T-cell (primary cell): Measurements from ENCODE around the gene EGLN2. TPM values are rescaled to one million over a fixed set of nuclear protein-coding genes. Genes with fewer than 3 reads are reported as not detected.
"Not testable (repeated sequence)": the region's sequence is repeated elsewhere in the genome, so short reads cannot be mapped to it uniquely, and the experiment has no call there.

Experiments used
- ATAC-seq, 4 experiments: fragments of 200-7000 bp in 3 of 4; fragments of 150-1000 bp in 1 of 4; cut with Tn5 transposase; replicated peaks in 1 of 4; 1 replicate in 3 of 4; 2 replicates in 1 of 4; pipeline ENCODE4 v1.10.0; 2021; ENCODE audit warnings: moderate library complexity in 3 of 4, mild to moderate bottlenecking in 2 of 4, moderate number of reproducible peaks in 1 of 4
- CTCF ChIA-PET, 2 donors: fragments of 300-600 bp; sonication (Branson Sonifier 250); formaldehyde crosslinking; loops; one replicate each; lab custom pipeline; 2022; ENCODE audit warnings: antibody characterized with exemption in 2 of 2; lab: Charles Lee
- POLR2A ChIA-PET, 2 donors: fragments of 300-600 bp; sonication (Branson Sonifier 250); formaldehyde crosslinking; loops; one replicate each; lab custom pipeline; 2022; ENCODE audit warnings: antibody characterized with exemption in 2 of 2; lab: Charles Lee
- DNase-seq, 35 experiments: peaks; one replicate each; pipeline versions ENCODE4 v3.0.0 to v3.0.0-alpha.2; 2013 to 2023
- H3K27ac ChIP-seq: one replicate; pipeline ENCODE4 v1.5.1; 2013; ENCODE audit warnings: low read length
- H3K27me3 ChIP-seq, 2 experiments: replicated peaks in 1 of 2; 1 replicate in 1 of 2; 2 replicates in 1 of 2; pipeline versions ENCODE4 v1.6.1 to v1.7.0; 2013; ENCODE audit warnings: low read length in 1 of 2, mixed read lengths in 1 of 2; ENCODE audit not compliant: control insufficient read depth in 2 of 2, insufficient read depth in 2 of 2; ENCODE audit errors: extremely low read depth in 1 of 2
- H3K36me3 ChIP-seq, 2 donors: 1 replicate in 1 of 2; 2 replicates in 1 of 2; pipeline versions ENCODE4 v1.6.1 to v1.7.0; 2013; ENCODE audit warnings: low read length in 1 of 2; ENCODE audit not compliant: control insufficient read depth in 2 of 2, insufficient read depth in 1 of 2; ENCODE audit errors: extremely low read depth in 1 of 2
- H3K4me1 ChIP-seq, 2 experiments: 1 replicate in 1 of 2; 2 replicates in 1 of 2; pipeline versions ENCODE4 v1.6.1 to v1.7.0; 2013; ENCODE audit warnings: low read length in 2 of 2, mixed read lengths in 1 of 2; ENCODE audit not compliant: insufficient read depth in 2 of 2, control insufficient read depth in 1 of 2; ENCODE audit errors: extremely low read depth in 1 of 2
- H3K4me3 ChIP-seq, 2 donors: 1 replicate in 1 of 2; 2 replicates in 1 of 2; pipeline versions ENCODE4 v1.5.1 to v1.7.0; 2013; ENCODE audit warnings: mild to moderate bottlenecking in 2 of 2, low read length in 1 of 2, moderate library complexity in 1 of 2; ENCODE audit not compliant: control insufficient read depth in 1 of 2; ENCODE audit errors: extremely low read depth in 1 of 2
- H3K9me3 ChIP-seq: 2 replicates; pipeline ENCODE4 v1.7.0; 2013
- H3K27ac Mint-ChIP-seq, 2 donors: one replicate each; pipeline ENCODE4 v1.8.0; 2020 to 2021; ENCODE audit warnings: mild to moderate bottlenecking in 2 of 2, mixed read lengths in 2 of 2
- H3K27me3 Mint-ChIP-seq, 2 donors: one replicate each; pipeline ENCODE4 v1.8.0; 2021 to 2022; ENCODE audit warnings: mixed read lengths in 2 of 2
- H3K36me3 Mint-ChIP-seq: one replicate; pipeline ENCODE4 v1.8.0; 2021; ENCODE audit warnings: mixed read lengths
- H3K4me1 Mint-ChIP-seq, 3 donors: one replicate each; pipeline ENCODE4 v1.8.0; 2020 to 2022; ENCODE audit warnings: mixed read lengths in 3 of 3, mild to moderate bottlenecking in 1 of 3
- H3K4me3 Mint-ChIP-seq, 3 donors: one replicate each; pipeline ENCODE4 v1.8.0; 2020 to 2022; ENCODE audit warnings: mild to moderate bottlenecking in 3 of 3, mixed read lengths in 3 of 3, moderate library complexity in 3 of 3
- H3K9me3 Mint-ChIP-seq, 3 donors: one replicate each; pipeline ENCODE4 v1.8.0; 2020 to 2022; ENCODE audit warnings: mixed read lengths in 3 of 3
- WGBS: methylation state at CpG from one replicate; pipeline ENCODE4 v1.1.5; 2013; ENCODE audit warnings: missing lambda C conversion rate; ENCODE audit not compliant: insufficient coverage; 5-methylcytosine and 5-hydroxymethylcytosine counted together
- total RNA-seq, 35 experiments: library from RNA in 6 of 35; stranded (reverse) in 6 of 35; fragments of 120-200 nt in 1 of 35; gene quantifications; one replicate each; pipeline versions ENCODE4 v1.2.1 to v1.2.4 and lab custom pipeline; 2013 to 2026

Gene EGLN2
- total RNA-seq, 5 donors from 2014 or later (not counting 1 experiment from before 2014, with no cell fraction given), result 150 to 234 (median 224) TPM

GRCh38 chr19:40810160-40810559 lies 11.2 kb downstream of the EGLN2 start:
- Mint-ChIP-seq H3K36me3 (peaks cover 6% of the 10 kb centered on the region), H3K27me3 (no peaks in the 10 kb centered on the region), H3K4me1 (peaks cover 62 to 82% (median 77%) of the 10 kb centered on the region in 3 donors), H3K27ac (peak overlapping the region in 1 of 2 donors; percentile 48), H3K9me3 (no peaks in the 10 kb centered on the region), H3K4me3 (peak overlapping the region; percentile 84 to 96 (median 89))
- no peak for ATAC-seq
- H3K36me3 ChIP-seq, result peaks cover 0 to 38% of the 10 kb centered on the region in 2 donors
- H3K27ac ChIP-seq, result no peak overlapping the region
- peaks cover 36 to 73% of the 10 kb centered on the region in 2 experiments for H3K4me1 ChIP-seq
- ChIA-PET POLR2A (no interaction called here), CTCF (no interaction called here)
- WGBS, result 100% methylated on average over 3 of the region's 14 CpGs
- no peak overlapping the region for H3K4me3 ChIP-seq
- no peak for DNase-seq
- peaks cover 0 to 5% of the 10 kb centered on the region in 2 experiments for H3K27me3 ChIP-seq
- no peaks in the 10 kb centered on the region for H3K9me3 ChIP-seq

GRCh38 chr19:40810649-40811408 lies 11.8 kb downstream of the EGLN2 start:
- Histone ChIP-seq H3K4me3 (peak overlapping the region; percentile 52 to 67), H3K36me3 (peaks cover 0 to 33% of the 10 kb centered on the region in 2 donors), H3K27ac (peak overlapping the region; percentile 10), H3K4me1 (peaks cover 29 to 66% of the 10 kb centered on the region in 2 experiments)
- Mint-ChIP-seq H3K4me1 (peaks cover 55 to 78% (median 70%) of the 10 kb centered on the region in 3 donors), H3K27ac (peak overlapping the region; percentile 85 to 88), H3K4me3 (peak overlapping the region; percentile 84 to 96 (median 89))
- ATAC-seq, result peak; percentile 57 to 72 (median 64)
- peak in 15 of 35 experiments; percentile 18 to 53 (median 34) for DNase-seq
- WGBS, result 7% methylated on average over 11 of the region's 65 CpGs
- H3K9me3 ChIP-seq, H3K9me3 Mint-ChIP-seq, H3K36me3 Mint-ChIP-seq, H3K27me3 Mint-ChIP-seq, H3K27me3 ChIP-seq: not testable (repeated sequence)
- CTCF ChIA-PET, result interaction anchor here in 1 of 2 donors (0.7 kb wide), 1 partner anchor 33 kb away, joined by 3 read pairs; the partner anchor contains the start of gene RAB4B
- POLR2A ChIA-PET, result interaction anchor here in 1 of 2 donors (0.6 kb wide), 1 partner anchor 492 kb away, joined by 4 read pairs; no protein-coding TSS in a partner anchor

- CTCF ChIA-PET, result interaction anchor here in 1 of 2 donors (0.7 kb wide), 1 partner anchor 34 kb away, joined by 3 read pairs; the partner anchor contains the start of gene RAB4B
- Mint-ChIP-seq H3K27me3 (no peaks in the 10 kb centered on the region), H3K4me3 (peak overlapping the region; percentile 84 to 96 (median 89)), H3K9me3 (no peaks in the 10 kb centered on the region), H3K4me1 (peaks cover 46 to 69% (median 63%) of the 10 kb centered on the region in 3 donors), H3K27ac (peak overlapping the region; percentile 64 to 71), H3K36me3 (peaks cover 6% of the 10 kb centered on the region)
- Histone ChIP-seq H3K27me3 (peaks cover 0 to 5% of the 10 kb centered on the region in 2 experiments), H3K4me3 (peak overlapping the region; percentile 52 to 67), H3K9me3 (no peaks in the 10 kb centered on the region), H3K27ac (no peak overlapping the region), H3K36me3 (peaks cover 0 to 29% of the 10 kb centered on the region in 2 donors), H3K4me1 (peaks cover 20 to 57% of the 10 kb centered on the region in 2 experiments)
- POLR2A ChIA-PET, result interaction anchor here in 1 of 2 donors (0.6 kb wide), 1 partner anchor 491 kb away, joined by 4 read pairs; no protein-coding TSS in a partner anchor
- DNase-seq, result peak in 6 of 35 experiments; percentile 22 to 63 (median 37)
- ATAC-seq, result peak in 3 of 4 experiments; percentile 17 to 49 (median 29)
- WGBS, result 10% methylated on average over 18 of the region's 35 CpGs
Measured at GRCh38 chr19:40811478-40812341, 12.7 kb downstream of the EGLN2 start.

GRCh38 chr19:40812571-40812970 lies 13.6 kb downstream of the EGLN2 start:
- ATAC-seq, DNase-seq, H3K9me3 ChIP-seq, H3K9me3 Mint-ChIP-seq, H3K36me3 Mint-ChIP-seq, H3K4me3 ChIP-seq, H3K27me3 ChIP-seq, POLR2A ChIA-PET, H3K27ac ChIP-seq, H3K27me3 Mint-ChIP-seq: not testable (repeated sequence)
- Histone ChIP-seq H3K4me1 (peaks cover 13 to 48% of the 10 kb centered on the region in 2 experiments), H3K36me3 (peaks cover 0 to 25% of the 10 kb centered on the region in 2 donors)
- CTCF ChIA-PET, result interaction anchor here in 1 of 2 donors (0.5 kb wide), 1 partner anchor 154 kb away, joined by 3 read pairs; no protein-coding TSS in a partner anchor
- peak overlapping the region; percentile 84 to 96 (median 89) for H3K4me3 Mint-ChIP-seq
- peaks cover 38 to 63% (median 56%) of the 10 kb centered on the region in 3 donors for H3K4me1 Mint-ChIP-seq
- 100% methylated on average over 4 of the region's 7 CpGs for WGBS
- H3K27ac Mint-ChIP-seq, result peak overlapping the region; percentile 36 to 64

GRCh38 chr19:40813182-40813581 lies 14.2 kb downstream of the EGLN2 start:
- no peak overlapping the region for H3K27ac ChIP-seq
- Mint-ChIP-seq H3K27me3 (no peaks in the 10 kb centered on the region), H3K36me3 (no peaks in the 10 kb centered on the region), H3K4me3 (peak overlapping the region in 2 of 3 donors; percentile 17 to 96), H3K27ac (peak overlapping the region in 1 of 2 donors; percentile 55), H3K4me1 (peaks cover 38 to 63% (median 56%) of the 10 kb centered on the region in 3 donors), H3K9me3 (no peaks in the 10 kb centered on the region)
- no peaks in the 10 kb centered on the region for H3K9me3 ChIP-seq
- WGBS, result no CpG with 5 or more reads among the region's 4 CpGs
- DNase-seq (no peak), ATAC-seq (no peak)
- peaks cover 7 to 47% of the 10 kb centered on the region in 2 experiments for H3K4me1 ChIP-seq
- ChIA-PET CTCF (no interaction called here), POLR2A (no interaction called here)
- H3K27me3 ChIP-seq, result peaks cover 0 to 5% of the 10 kb centered on the region in 2 experiments
- H3K4me3 ChIP-seq, result no peak overlapping the region
- H3K36me3 ChIP-seq, result peaks cover 0 to 19% of the 10 kb centered on the region in 2 donors
